HCT116 (cell line): ENCODE results near the gene PDE6G. TPM values are rescaled to one million over a fixed set of nuclear protein-coding genes. Genes with fewer than 3 reads are reported as not detected.

Source experiments
- ATAC-seq: fragments of 200-7000 bp; cut with Tn5 transposase; 2 replicates; pipeline ENCODE4 v1.9.1; 2020; ENCODE audit warnings: mild to moderate bottlenecking, moderate library complexity
- BruUV-seq: library from RNA; stranded (reverse); fragments of 400-500 nt; replicated peaks from 2 replicates; lab custom pipeline; 2021; lab: Mats Ljungman, UMichigan
- CTCF ChIA-PET: fragments of 300-600 bp; sonication (Branson Sonifier 250); formaldehyde crosslinking; loops from one replicate; lab custom pipeline; 2021; ENCODE audit warnings: antibody characterized with exemption; lab: Charles Lee
- POLR2A ChIA-PET: fragments of 300-600, 350-600 bp; sonication (Branson Sonifier 250); formaldehyde crosslinking; loops from one replicate; lab custom pipeline; 2021; ENCODE audit warnings: antibody characterized with exemption; lab: Charles Lee
- RAD21 ChIA-PET, 2 experiments: fragments of 300-600 bp; sonication (Branson Sonifier 250); formaldehyde crosslinking; loops; one replicate each; lab custom pipeline; 2023; ENCODE audit warnings: low total read pairs in 2 of 2; ENCODE audit not compliant: uncharacterized antibody in 2 of 2, unreplicated experiment in 2 of 2, low non-redundant PET in 1 of 2; lab: Charles Lee
- DNase-seq: peaks from one replicate; pipeline ENCODE4 v3.0.0-alpha.2; 2010; ENCODE audit warnings: low read depth, low spot score
- H2AFZ ChIP-seq: fragments of 200-600 bp; shearing (Covaris generic), sonication (generic); 2 replicates; pipeline ENCODE4 v1.6.1; 2017; ENCODE audit warnings: low read depth, mixed run types, mixed read lengths, antibody characterized with exemption, low read length; ENCODE audit not compliant: poor library complexity, severe bottlenecking
- H3K27ac ChIP-seq: 2 replicates; pipeline ENCODE4 v1.5.1; 2012; ENCODE audit warnings: low read depth, low read length
- H3K27me3 ChIP-seq: fragments of 200-600 bp; sonication (generic); 2 replicates; pipeline ENCODE4 v1.6.1; 2016; ENCODE audit warnings: mixed run types, low read length, mixed read lengths; ENCODE audit not compliant: insufficient read depth
- H3K36me3 ChIP-seq, 2 experiments: fragments of 200-500 bp in 1 of 2; fragments of 200-600 bp in 1 of 2; sonication (Bioruptor generic) in 1 of 2; sonication (generic) in 1 of 2; 2 replicates each; pipeline versions ENCODE4 v1.5.1 to v1.6.1; 2014 to 2016; ENCODE audit warnings: low read length in 2 of 2, inconsistent platforms in 1 of 2, mixed read lengths in 1 of 2, mixed run types in 1 of 2; ENCODE audit not compliant: insufficient read depth in 2 of 2, control insufficient read depth in 1 of 2
- H3K4me1 ChIP-seq, 2 experiments: fragments of 200-600 bp in 1 of 2; sonication (generic) in 1 of 2; 2 replicates each; pipeline versions ENCODE4 v1.5.1 to v1.6.1; 2012 to 2017; ENCODE audit warnings: low read length in 2 of 2, inconsistent platforms in 1 of 2, mild to moderate bottlenecking in 1 of 2, mixed read lengths in 1 of 2, mixed run types in 1 of 2, moderate library complexity in 1 of 2; ENCODE audit not compliant: insufficient read depth in 2 of 2, control insufficient read depth in 1 of 2
- H3K4me2 ChIP-seq: fragments of 200-600 bp; sonication (generic); 2 replicates; pipeline ENCODE4 v1.6.1; 2017; ENCODE audit warnings: mixed run types, low read length, mixed read lengths
- H3K4me3 ChIP-seq, 2 experiments: fragments of 200-600 bp in 1 of 2; sonication (generic) in 1 of 2; replicated peaks in 1 of 2; 2 replicates each; pipeline ENCODE4 v1.5.1; 2011 to 2016; ENCODE audit warnings: low read length in 2 of 2, control low read depth in 1 of 2, low read depth in 1 of 2, mild to moderate bottlenecking in 1 of 2, mixed read lengths in 1 of 2, mixed run types in 1 of 2
- H3K79me2 ChIP-seq: fragments of 200-600 bp; sonication (generic); 2 replicates; pipeline ENCODE4 v1.6.1; 2017; ENCODE audit warnings: mild to moderate bottlenecking, mixed run types, low read length, moderate library complexity, mixed read lengths; ENCODE audit not compliant: insufficient read depth
- H3K9ac ChIP-seq: fragments of 200-600 bp; sonication (generic); 2 replicates; pipeline ENCODE4 v1.6.1; 2016; ENCODE audit warnings: low read length, mixed read lengths
- H3K9me2 ChIP-seq: fragments of 200-600 bp; sonication (generic), shearing (Covaris generic); 2 replicates; pipeline ENCODE4 v1.6.1; 2017; ENCODE audit warnings: mixed run types, mild to moderate bottlenecking, moderate library complexity; ENCODE audit not compliant: insufficient read depth
- H3K9me3 ChIP-seq, 2 experiments: fragments of 200-500 bp in 1 of 2; fragments of 200-600 bp in 1 of 2; sonication (Bioruptor generic) in 1 of 2; sonication (generic) in 1 of 2; 2 replicates each; pipeline ENCODE4 v1.6.1; 2014 to 2017; ENCODE audit warnings: low read length in 2 of 2, mixed read lengths in 2 of 2, inconsistent platforms in 1 of 2, low read depth in 1 of 2, mild to moderate bottlenecking in 1 of 2, mixed run types in 1 of 2, moderate library complexity in 1 of 2; ENCODE audit not compliant: control insufficient read depth in 1 of 2, insufficient read depth in 1 of 2
- H4K20me1 ChIP-seq: fragments of 200-600 bp; sonication (generic), shearing (Covaris generic); 2 replicates; pipeline ENCODE4 v1.6.1; 2017; ENCODE audit warnings: mixed run types, mild to moderate bottlenecking, moderate library complexity; ENCODE audit not compliant: insufficient read depth
- FOSL1 ChIP-seq: IDR thresholded peaks from 2 replicates; pipeline ENCODE4 v1.6.1; 2012; ENCODE audit warnings: low read depth
- RAD21 ChIP-seq: IDR thresholded peaks from 2 replicates; pipeline ENCODE4 v1.6.1; 2012; ENCODE audit warnings: low read depth, mild to moderate bottlenecking
- ZBTB33 ChIP-seq: IDR thresholded peaks from 2 replicates; pipeline ENCODE4 v1.6.1; 2011; ENCODE audit warnings: mild to moderate bottlenecking, low read length, moderate library complexity; ENCODE audit not compliant: insufficient replicate concordance; ENCODE audit errors: extremely low read depth
- ZNF274 ChIP-seq: fragments of 200-500 bp; sonication (Bioruptor generic); IDR thresholded peaks from 2 replicates; pipeline ENCODE4 v1.6.1; 2014; ENCODE audit warnings: mild to moderate bottlenecking, low read depth, low read length, inconsistent platforms
- intact Hi-C: fragments of 100-400 bp; cut with micrococcal nuclease; formaldehyde crosslinking; loops from 2 replicates; pipeline ENCODE4 v1.10.0; 2022
- total RNA-seq: library from RNA; stranded (reverse); gene quantifications from one replicate; pipeline ENCODE4 v1.2.1, GENCODE V29; 2021; ENCODE audit not compliant: unreplicated experiment

Gene PDE6G
- total RNA-seq, 1 experiment from 2014 or later: not detected

- peak; percentile 73 for TF ChIP-seq ZBTB33
- TF ChIP-seq RAD21: no peak
Observed at GRCh38 chr17:81636505-81637288, 19.6 kb downstream of the PDE6G start, which contains the start of the genes NPLOC4 and TSPAN10 (continued).

- ChIA-PET RAD21 (no interaction called here), CTCF (no interaction called here), POLR2A (interaction anchor here (1.1 to 1.2 kb wide), 2 partner anchors 29 to 84 kb away, joined by 3 to 4 read pairs; partner anchors contain the start of gene FAAP100)
- Histone ChIP-seq H4K20me1 (peaks cover 14% of the 10 kb centered on the region; the same call in 1 of the 2 replicates), H2AFZ (no peak overlapping the region), H3K9me2 (no peaks in the 10 kb centered on the region), H3K4me1 (peaks cover 12 to 32% of the 10 kb centered on the region in 2 experiments), H3K4me2 (peak overlapping the region; percentile 80), H3K9ac (peak overlapping the region; percentile 97), H3K36me3 (peaks cover 3 to 4% of the 10 kb centered on the region in 2 experiments; a peak in 1 of 4 replicates), H3K27me3 (no peaks in the 10 kb centered on the region), H3K9me3 (no peaks in the 10 kb centered on the region), H3K4me3 (peak overlapping the region; percentile 74 to 94), H3K79me2 (peaks cover 56% of the 10 kb centered on the region), H3K27ac (peak overlapping the region; percentile 83)
- intact Hi-C loops: no loop called here
- no TSS peak for BruUV-seq
- no peak for TF ChIP-seq ZNF274
- TF ChIP-seq FOSL1: no peak
- ATAC-seq (peak; percentile 53), DNase-seq (no peak)
Observed at GRCh38 chr17:81635973-81636504, 20.3 kb downstream of the PDE6G start.
